Endothelial cell (in vitro differentiated cells): ENCODE data around the gene MDM1. TPM values are rescaled to one million over a fixed set of nuclear protein-coding genes. Genes with fewer than 3 reads are reported as not detected.

ENCODE experiments used
- DNase-seq: peaks from one replicate; pipeline ENCODE4 v3.0.0; 2021; ENCODE audit warnings: low spot score
- H3K27ac Mint-ChIP-seq: one replicate; pipeline ENCODE4 v1.8.0; 2021; ENCODE audit warnings: mixed read lengths, inconsistent platforms; ENCODE audit not compliant: unreplicated experiment
- H3K27me3 Mint-ChIP-seq: one replicate; pipeline ENCODE4 v1.8.0; 2021; ENCODE audit warnings: mild to moderate bottlenecking, moderate library complexity, mixed read lengths, inconsistent platforms; ENCODE audit not compliant: unreplicated experiment
- H3K36me3 Mint-ChIP-seq: one replicate; pipeline ENCODE4 v1.8.0; 2021; ENCODE audit warnings: mild to moderate bottlenecking, low read depth, mixed read lengths, inconsistent platforms; ENCODE audit not compliant: unreplicated experiment
- H3K4me1 Mint-ChIP-seq: one replicate; pipeline ENCODE4 v1.8.0; 2021; ENCODE audit warnings: mild to moderate bottlenecking, mixed read lengths, inconsistent platforms; ENCODE audit not compliant: unreplicated experiment
- H3K4me3 Mint-ChIP-seq: one replicate; pipeline ENCODE4 v1.8.0; 2021; ENCODE audit warnings: mild to moderate bottlenecking, mixed read lengths, inconsistent platforms; ENCODE audit not compliant: unreplicated experiment
- H3K9me3 Mint-ChIP-seq: one replicate; pipeline ENCODE4 v1.8.0; 2021; ENCODE audit warnings: mixed read lengths, inconsistent platforms; ENCODE audit not compliant: unreplicated experiment
- CTCF ChIP-seq: fragments of 200-600 bp; sonication (generic); IDR thresholded peaks from one replicate; pipeline ENCODE4 v1.5.0; 2021; ENCODE audit warnings: antibody characterized with exemption; ENCODE audit not compliant: unreplicated experiment
- total RNA-seq: library from RNA; stranded (reverse); fragmentation: NEBNext Ultra II Directional; extraction: Animal tissue kit (Norgen Biotek cat#: 25700); gene quantifications from one replicate; pipeline ENCODE4 v1.2.1, GENCODE V29; 2021; ENCODE audit not compliant: unreplicated experiment

MDM1 gene
- total RNA-seq, 1 donor from 2014 or later = 18.1 TPM

DNA sequence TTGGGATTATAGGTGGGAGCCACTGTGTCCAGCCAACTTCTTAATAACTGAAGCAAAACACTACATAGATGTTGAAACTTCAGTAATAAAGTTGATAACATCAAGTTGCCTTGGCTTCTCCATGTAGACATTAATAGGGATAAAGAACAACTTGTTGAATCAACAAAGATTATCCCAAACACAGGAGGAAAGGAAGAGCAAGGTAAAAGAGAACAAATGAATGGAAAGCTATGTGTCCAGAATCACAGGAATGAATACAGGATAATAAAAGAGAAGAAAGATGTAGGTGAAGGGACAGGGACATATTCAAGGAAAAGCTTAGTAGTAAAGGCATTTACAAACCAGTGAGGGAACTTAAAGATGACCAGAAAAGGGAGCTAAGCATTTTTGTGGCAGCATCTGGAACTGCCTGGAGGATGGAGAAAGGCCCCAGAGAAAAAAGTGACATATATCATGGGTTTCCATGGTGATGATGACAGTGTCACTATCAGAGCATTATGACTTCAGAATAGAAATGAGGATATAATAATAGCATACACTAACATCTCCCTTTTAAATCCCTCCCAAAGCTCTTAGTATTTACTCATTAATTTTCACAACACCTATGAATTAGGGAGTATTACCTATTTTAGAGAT, 24.0 kb upstream of the MDM1 start:
- Mint-ChIP-seq H3K27ac (no peak overlapping the region), H3K4me3 (no peak overlapping the region), H3K9me3 (no peaks in the 10 kb centered on the region), H3K4me1 (peaks cover 17% of the 10 kb centered on the region), H3K27me3 (no peaks in the 10 kb centered on the region), H3K36me3 (no peaks in the 10 kb centered on the region)
- no peak for DNase-seq
- no peak for TF ChIP-seq CTCF

- no peak for TF ChIP-seq CTCF
- no peak overlapping the region for H3K27ac Mint-ChIP-seq
- H3K4me1 Mint-ChIP-seq = peaks cover 17% of the 10 kb centered on the region
Measured at GRCh38 chr12:68354977-68355541, 22.9 kb upstream of the MDM1 start.

DNA sequence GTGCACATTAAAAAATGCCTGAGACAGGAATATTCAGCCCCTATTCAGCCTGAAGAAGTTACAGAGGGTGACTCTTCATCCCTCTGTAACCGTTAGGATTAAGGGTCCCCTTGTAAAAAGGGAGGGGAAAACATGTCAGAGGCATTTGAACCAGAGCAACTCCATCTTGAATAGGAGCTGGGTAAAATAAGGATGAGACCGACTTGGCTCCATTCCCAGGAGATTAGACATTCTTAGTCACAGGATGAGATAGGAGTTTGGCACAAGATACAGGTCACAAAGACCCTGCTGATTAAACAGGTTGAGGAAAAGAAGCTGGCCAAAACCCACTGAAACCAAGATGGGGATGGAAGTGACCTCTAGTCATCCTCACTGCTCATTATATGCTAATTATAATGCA, 19.9 kb upstream of the MDM1 start:
- no peaks in the 10 kb centered on the region for H3K4me1 Mint-ChIP-seq
- H3K4me3 Mint-ChIP-seq = no peak overlapping the region
- H3K36me3 Mint-ChIP-seq = no peaks in the 10 kb centered on the region
- no peak overlapping the region for H3K27ac Mint-ChIP-seq
- TF ChIP-seq CTCF = no peak
- DNase-seq = no peak
- H3K27me3 Mint-ChIP-seq = no peaks in the 10 kb centered on the region
- no peaks in the 10 kb centered on the region for H3K9me3 Mint-ChIP-seq

More at GRCh38 chr12:68354977-68355541, 22.9 kb upstream of the MDM1 start:
- H3K27me3 Mint-ChIP-seq = no peaks in the 10 kb centered on the region
- H3K4me3 Mint-ChIP-seq = no peak overlapping the region
- no peak for DNase-seq
- no peaks in the 10 kb centered on the region for H3K9me3 Mint-ChIP-seq
- H3K36me3 Mint-ChIP-seq = no peaks in the 10 kb centered on the region

GRCh38 chr12:68350753-68351152, 18.6 kb upstream of the MDM1 start:
- H3K4me1 Mint-ChIP-seq = no peaks in the 10 kb centered on the region
- no peaks in the 10 kb centered on the region for H3K9me3 Mint-ChIP-seq
- no peak for DNase-seq

More at GRCh38 chr12:68350753-68351152, 18.6 kb upstream of the MDM1 start:
- no peak for TF ChIP-seq CTCF
- Mint-ChIP-seq H3K4me3 (no peak overlapping the region), H3K36me3 (no peaks in the 10 kb centered on the region), H3K27ac (no peak overlapping the region), H3K27me3 (no peaks in the 10 kb centered on the region)
